Stomach (tissue), 9 donors: ENCODE data around the gene PUM2. TPM values are rescaled to one million over a fixed set of nuclear protein-coding genes. Genes with fewer than 3 reads are reported as not detected.

Experiments used
- DNase-seq, 2 donors: peaks; one replicate each; pipeline versions ENCODE4 v3.0.0 to v3.0.0-alpha.2; 2013 to 2019
- H3K27ac ChIP-seq, 5 donors: fragments of 200-600 bp in 4 of 5; sonication (generic) in 4 of 5; one replicate each; pipeline ENCODE4 v1.5.1; 2013 to 2019; ENCODE audit warnings: mild to moderate bottlenecking in 1 of 5, moderate library complexity in 1 of 5
- H3K27me3 ChIP-seq, 3 donors: fragments of 200-600 bp; sonication (generic); one replicate each; pipeline ENCODE4 v1.5.1; 2017 to 2019; ENCODE audit warnings: mixed run types in 1 of 3
- H3K36me3 ChIP-seq, 4 donors: fragments of 200-600 bp; sonication (generic); 1 replicate in 3 of 4; 2 replicates in 1 of 4; pipeline ENCODE4 v1.5.1; 2016 to 2019
- H3K4me1 ChIP-seq, 4 donors: fragments of 200-600 bp; sonication (generic); one replicate each; pipeline ENCODE4 v1.5.1; 2016 to 2019
- H3K4me3 ChIP-seq, 4 donors: fragments of 200-600 bp; sonication (generic) in 3 of 4; one replicate each; pipeline ENCODE4 v1.5.1; 2016 to 2019; ENCODE audit warnings: mild to moderate bottlenecking in 1 of 4
- H3K9me3 ChIP-seq, 4 donors: fragments of 200-600 bp; sonication (generic); one replicate each; pipeline ENCODE4 v1.5.1; 2016 to 2019
- CTCF ChIP-seq, 7 experiments: fragments of 450-650 bp in 4 of 7; fragments of 200-600 bp in 3 of 7; sonication (generic) in 3 of 7; IDR thresholded peaks; one replicate each; pipeline ENCODE4 v1.5.1; 2016 to 2019; ENCODE audit warnings: antibody characterized with exemption in 7 of 7, control low read depth in 2 of 7, mild to moderate bottlenecking in 1 of 7
- EP300 ChIP-seq: sonication (generic); formaldehyde crosslinking; IDR thresholded peaks from one replicate; pipeline ENCODE4 v1.6.1; 2017; ENCODE audit warnings: antibody characterized with exemption
- POLR2A ChIP-seq, 4 donors: fragments of 450-650 bp; IDR thresholded peaks; one replicate each; pipeline ENCODE4 v1.6.1; 2016; ENCODE audit warnings: antibody characterized with exemption in 4 of 4, control low read depth in 2 of 4, mild to moderate bottlenecking in 1 of 4, moderate library complexity in 1 of 4
- POLR2AphosphoS5 ChIP-seq, 3 donors: sonication (generic); formaldehyde crosslinking; IDR thresholded peaks; one replicate each; pipeline ENCODE4 v1.6.1; 2016; ENCODE audit warnings: antibody characterized with exemption in 3 of 3
- WGBS, 5 donors: extraction: QIAGEN DNeasy Blood & Tissue Kit in 3 of 5; methylation state at CpG; one replicate each; pipeline versions ENCODE4 v1.1.5 to v1.1.7; 2013 to 2018; 5-methylcytosine and 5-hydroxymethylcytosine counted together
- intact Hi-C: fragments of 100-400 bp; cut with DNase I; formaldehyde crosslinking; loops from one replicate; pipeline ENCODE4 v1.15.1; 2023; ENCODE audit warnings: low total_unique reads
- polyA plus RNA-seq, 3 donors: library from polyadenylated mRNA; stranded (reverse); fragments of 200-250 nt; gene quantifications; one replicate each; pipeline ENCODE4 v1.2.3, GENCODE V29; 2013
- total RNA-seq, 5 donors: library from RNA; depleted of rRNA; stranded (reverse); fragments of >200 nt; gene quantifications; one replicate each; pipeline versions ENCODE4 v1.1.0 to v1.2.3, GENCODE V29; 2014 to 2016
- donor health status: healthy with polysubstance abuse.
- donor health status: Bipolar disorder and iron deficiency.
- donor health status: healthy.

PUM2 gene
- total and polyA plus RNA-seq, 8 donors: 20.9 to 128 (median 39.7) TPM

GRCh38 chr2:20294231-20294630 is 56.4 kb downstream of the PUM2 start:
- intact Hi-C loops: no loop called here
- no peak for DNase-seq
- 96 to 97% (median 97%) methylated on average over 9 of the region's 9 CpGs for WGBS, 5 donors
- H3K27me3 ChIP-seq: no peaks in the 10 kb centered on the region
- no peaks in the 10 kb centered on the region for H3K9me3 ChIP-seq
- no peak overlapping the region for H3K4me3 ChIP-seq
- no peak overlapping the region for H3K27ac ChIP-seq
- H3K4me1 ChIP-seq: peaks cover 0 to 12% (median 6%) of the 10 kb centered on the region in 4 donors
- H3K36me3 ChIP-seq: peaks cover 7 to 87% (median 81%) of the 10 kb centered on the region in 4 donors
- TF ChIP-seq POLR2A (IDR thresholded peaks at IDR 0.05) (no peak), EP300 (no peak), CTCF (IDR thresholded peaks at IDR 0.05) (no peak), POLR2AphosphoS5 (IDR thresholded peaks at IDR 0.05) (no peak)

GRCh38 chr2:20292984-20293383 is 57.7 kb downstream of the PUM2 start:
- Histone ChIP-seq H3K36me3 (peaks cover 11 to 87% (median 82%) of the 10 kb centered on the region in 4 donors), H3K9me3 (no peaks in the 10 kb centered on the region), H3K27ac (no peak overlapping the region), H3K4me1 (peaks cover 0 to 21% (median 8%) of the 10 kb centered on the region in 4 donors), H3K27me3 (no peaks in the 10 kb centered on the region), H3K4me3 (no peak overlapping the region)
- WGBS, 5 donors: 90 to 97% (median 96%) methylated on average over 5 of the region's 5 CpGs
- TF ChIP-seq EP300: no peak
- no peak for TF ChIP-seq POLR2AphosphoS5 (IDR thresholded peaks at IDR 0.05)
- TF ChIP-seq CTCF (IDR thresholded peaks at IDR 0.05): no peak
- TF ChIP-seq POLR2A (IDR thresholded peaks at IDR 0.05): no peak
- intact Hi-C loops: no loop called here
- DNase-seq: no peak

GRCh38 chr2:20291846-20292408 is 58.7 kb downstream of the PUM2 start:
- intact Hi-C loops: no loop called here
- peaks cover 11 to 83% (median 80%) of the 10 kb centered on the region in 4 donors for H3K36me3 ChIP-seq
- H3K9me3 ChIP-seq: no peaks in the 10 kb centered on the region
- H3K4me1 ChIP-seq: peaks cover 0 to 24% (median 8%) of the 10 kb centered on the region in 4 donors
- WGBS, 5 donors: 91 to 97% (median 94%) methylated on average over 13 of the region's 13 CpGs
- no peaks in the 10 kb centered on the region for H3K27me3 ChIP-seq
- no peak overlapping the region for H3K4me3 ChIP-seq
- TF ChIP-seq CTCF (IDR thresholded peaks at IDR 0.05) (no peak), POLR2A (IDR thresholded peaks at IDR 0.05) (no peak)
- DNase-seq: no peak
- H3K27ac ChIP-seq: no peak overlapping the region

GRCh38 chr2:20291106-20291564 is 59.5 kb downstream of the PUM2 start:
- no peak overlapping the region for H3K27ac ChIP-seq
- WGBS, 5 donors: 70 to 81% (median 71%) methylated on average over 7 of the region's 7 CpGs
- TF ChIP-seq EP300: no peak
- peak in 1 of 3 donors; percentile 82 for TF ChIP-seq POLR2AphosphoS5 (IDR thresholded peaks at IDR 0.05)
- TF ChIP-seq CTCF (IDR thresholded peaks at IDR 0.05): peak in 5 of 7 experiments; percentile 25 to 65 (median 38)
- intact Hi-C loops: no loop called here
- H3K4me3 ChIP-seq: no peak overlapping the region
- no peaks in the 10 kb centered on the region for H3K9me3 ChIP-seq
- peaks cover 11 to 75% (median 75%) of the 10 kb centered on the region in 4 donors for H3K36me3 ChIP-seq
- H3K27me3 ChIP-seq: no peaks in the 10 kb centered on the region
- DNase-seq: peak; percentile 55 to 84
- peaks cover 0 to 24% (median 8%) of the 10 kb centered on the region in 4 donors for H3K4me1 ChIP-seq
